ENCODE measurements around the gene STRIP2.

- no peak for TF ChIP-seq POLR2AphosphoS5 (IDR thresholded peaks at IDR 0.05; ENCODE audit: control insufficient read depth, insufficient read depth, low read depth, low read length)
- no peak for TF ChIP-seq MEIS2 (IDR thresholded peaks at IDR 0.05; ENCODE audit: partially characterized antibody)
- no peak for TF ChIP-seq CHD1 (IDR thresholded peaks at IDR 0.05; ENCODE audit: low read length)
- no peak for TF ChIP-seq POLR2A (conservative IDR thresholded peaks at IDR 0.05)
- TF ChIP-seq MAZ (CRISPR knock-in tag; conservative IDR thresholded peaks at IDR 0.05 in 1 of 2, IDR thresholded peaks at IDR 0.05 in 1 of 2), result no peak
- no peak for TF ChIP-seq CTCF (IDR thresholded peaks at IDR 0.05 in 2 of 3, conservative IDR thresholded peaks at IDR 0.05 in 1 of 3; ENCODE audit: insufficient read depth in 2 of 3, low read depth in 1 of 3, low read length in 3 of 3)
- no peak for TF ChIP-seq VEZF1 (CRISPR knock-in tag; IDR thresholded peaks at IDR 0.05)
- no peak for TF ChIP-seq RBM22 (IDR thresholded peaks at IDR 0.05; ENCODE audit: low read depth, low read length, poor library complexity, severe bottlenecking)
Measured at GRCh38 chr7:129536323-129536722, 102.1 kb downstream of the STRIP2 start.

Data from K562 (cell line).